Measurements from ENCODE around the gene SLC2A2.

Gene SLC2A2

GRCh38 chr3:171028025-171028778 lies 1.7 kb upstream of the SLC2A2 start:
- peak; percentile 25 for DNase-seq

GRCh38 chr3:171023566-171023965 lies 3.0 kb downstream of the SLC2A2 start:
- DNase-seq: no peak

GRCh38 chr3:171021377-171021776 lies 5.1 kb downstream of the SLC2A2 start:
- no peak for DNase-seq

GRCh38 chr3:171018156-171018935 lies 8.2 kb downstream of the SLC2A2 start:
- DNase-seq: no peak

- DNase-seq: no peak
These were observed 12.4 kb downstream of the SLC2A2 start for GRCh38 chr3:171013822-171014748.

- no peak for DNase-seq
These were observed 14.6 kb downstream of the SLC2A2 start for GRCh38 chr3:171011873-171012336.

- DNase-seq: no peak
These were observed 15.2 kb downstream of the SLC2A2 start for GRCh38 chr3:171011109-171011872.

- no peak for DNase-seq
These were observed 19.2 kb downstream of the SLC2A2 start for GRCh38 chr3:171007316-171007715.

- DNase-seq: no peak
These were observed 20.9 kb downstream of the SLC2A2 start for GRCh38 chr3:171005648-171006047.

GRCh38 chr3:171001957-171002694 lies 24.4 kb downstream of the SLC2A2 start:
- no peak for DNase-seq

GRCh38 chr3:171001250-171001893 lies 25.1 kb downstream of the SLC2A2 start:
- no peak for DNase-seq

- no peak for DNase-seq
These were observed 26.2 kb downstream of the SLC2A2 start for GRCh38 chr3:171000281-171000680.

- DNase-seq: no peak
These were observed 26.7 kb downstream of the SLC2A2 start for GRCh38 chr3:170999737-171000242.

- DNase-seq: no peak
These were observed 28.3 kb downstream of the SLC2A2 start for GRCh38 chr3:170997961-170998913.

GRCh38 chr3:170992854-170993253 lies 33.7 kb downstream of the SLC2A2 start:
- DNase-seq: peak; percentile 70

- no peak for DNase-seq
These were observed 34.9 kb downstream of the SLC2A2 start for GRCh38 chr3:170991664-170992063.

GRCh38 chr3:170989100-170989648 lies 37.3 kb downstream of the SLC2A2 start:
- DNase-seq: no peak

GRCh38 chr3:170988378-170988777 lies 38.1 kb downstream of the SLC2A2 start:
- DNase-seq: no peak

GRCh38 chr3:170985304-170985703 lies 41.2 kb downstream of the SLC2A2 start:
- no peak for DNase-seq
